ENCODE measurements around the gene COL18A1.

The COL18A1 gene

DNA sequence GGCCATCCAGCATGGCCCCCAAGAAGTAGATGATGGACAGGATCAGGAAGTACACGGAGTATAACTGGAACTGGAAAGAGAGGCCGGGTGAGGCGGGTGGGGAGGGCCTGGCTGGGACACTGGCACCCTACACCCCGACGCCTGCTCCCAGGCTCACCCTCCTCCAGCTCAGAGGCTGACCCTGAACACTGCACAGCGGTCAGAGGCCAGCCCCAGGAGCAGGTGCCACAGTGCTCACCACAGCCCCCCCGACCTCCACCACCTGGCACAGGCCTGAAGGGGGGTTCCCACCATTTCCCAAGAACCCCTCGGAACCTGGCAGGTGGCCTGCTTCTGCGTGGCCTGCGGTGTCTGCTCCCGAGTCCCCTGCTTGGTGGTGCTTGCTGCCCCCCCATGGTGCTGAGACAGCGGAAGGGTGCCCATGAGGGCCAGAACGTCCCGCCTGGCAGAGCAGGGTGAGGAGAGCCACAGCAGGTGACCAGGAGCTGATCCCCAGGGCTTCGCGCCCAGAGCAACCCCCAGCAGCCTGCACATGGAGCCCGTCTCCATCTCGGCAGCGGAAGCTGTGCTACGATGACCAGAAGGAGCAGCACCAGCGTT is 111.2 kb downstream of the COL18A1 start:
- TF ChIP-seq MYC (IDR thresholded peaks at IDR 0.05; ENCODE audit: low read depth, low read length) (no peak), POLR2A (IDR thresholded peaks at IDR 0.05; ENCODE audit: extremely low read depth, insufficient read length) (no peak)
- TF ChIP-seq, protein P1, sequence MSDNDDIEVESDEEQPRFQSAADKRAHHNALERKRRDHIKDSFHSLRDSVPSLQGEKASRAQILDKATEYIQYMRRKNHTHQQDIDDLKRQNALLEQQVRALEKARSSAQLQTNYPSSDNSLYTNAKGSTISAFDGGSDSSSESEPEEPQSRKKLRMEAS (IDR thresholded peaks at IDR 0.05; ENCODE audit: low read depth, low read length), result no peak
- TF ChIP-seq, protein P2, sequence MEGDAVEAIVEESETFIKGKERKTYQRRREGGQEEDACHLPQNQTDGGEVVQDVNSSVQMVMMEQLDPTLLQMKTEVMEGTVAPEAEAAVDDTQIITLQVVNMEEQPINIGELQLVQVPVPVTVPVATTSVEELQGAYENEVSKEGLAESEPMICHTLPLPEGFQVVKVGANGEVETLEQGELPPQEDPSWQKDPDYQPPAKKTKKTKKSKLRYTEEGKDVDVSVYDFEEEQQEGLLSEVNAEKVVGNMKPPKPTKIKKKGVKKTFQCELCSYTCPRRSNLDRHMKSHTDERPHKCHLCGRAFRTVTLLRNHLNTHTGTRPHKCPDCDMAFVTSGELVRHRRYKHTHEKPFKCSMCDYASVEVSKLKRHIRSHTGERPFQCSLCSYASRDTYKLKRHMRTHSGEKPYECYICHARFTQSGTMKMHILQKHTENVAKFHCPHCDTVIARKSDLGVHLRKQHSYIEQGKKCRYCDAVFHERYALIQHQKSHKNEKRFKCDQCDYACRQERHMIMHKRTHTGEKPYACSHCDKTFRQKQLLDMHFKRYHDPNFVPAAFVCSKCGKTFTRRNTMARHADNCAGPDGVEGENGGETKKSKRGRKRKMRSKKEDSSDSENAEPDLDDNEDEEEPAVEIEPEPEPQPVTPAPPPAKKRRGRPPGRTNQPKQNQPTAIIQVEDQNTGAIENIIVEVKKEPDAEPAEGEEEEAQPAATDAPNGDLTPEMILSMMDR (IDR thresholded peaks at IDR 0.05; ENCODE audit: low read depth, low read length), result no peak
- no peak for DNase-seq (ENCODE audit: low read depth)
- H3K4me3 ChIP-seq (ENCODE audit: low read depth, low read length), result no peak overlapping the region

DNA sequence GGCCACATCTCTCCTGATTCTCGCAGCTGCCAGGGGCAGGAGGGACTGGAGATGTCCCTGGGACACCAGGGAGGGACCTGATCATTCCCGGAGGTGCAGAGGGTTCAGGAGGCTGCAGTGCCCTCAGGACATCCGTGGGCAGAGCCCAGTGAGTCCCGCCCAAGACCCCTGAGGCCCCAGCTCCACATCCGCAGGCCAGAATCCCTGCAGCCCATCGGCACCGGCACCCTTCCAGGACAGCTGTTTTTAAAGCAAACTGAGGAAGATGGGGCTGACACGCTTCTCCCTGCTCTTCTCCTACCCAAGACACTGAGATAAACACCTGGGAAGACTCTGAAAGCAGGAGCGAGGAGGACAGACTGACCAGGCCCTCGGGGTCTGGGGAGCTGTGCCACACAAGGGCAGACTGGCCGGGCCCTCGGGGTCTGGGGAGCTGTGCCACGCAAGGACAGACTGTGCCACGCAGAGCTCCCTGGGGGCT is 111.7 kb downstream of the COL18A1 start:
- H3K4me3 ChIP-seq (ENCODE audit: low read depth, low read length), result no peak overlapping the region
- TF ChIP-seq, protein P2 (IDR thresholded peaks at IDR 0.05; ENCODE audit: low read depth, low read length), result no peak
- no peak for TF ChIP-seq MYC (IDR thresholded peaks at IDR 0.05; ENCODE audit: low read depth, low read length)
- TF ChIP-seq POLR2A (IDR thresholded peaks at IDR 0.05; ENCODE audit: extremely low read depth, insufficient read length), result no peak
- TF ChIP-seq, protein P1 (IDR thresholded peaks at IDR 0.05; ENCODE audit: low read depth, low read length), result no peak
- DNase-seq (ENCODE audit: low read depth), result no peak

DNA sequence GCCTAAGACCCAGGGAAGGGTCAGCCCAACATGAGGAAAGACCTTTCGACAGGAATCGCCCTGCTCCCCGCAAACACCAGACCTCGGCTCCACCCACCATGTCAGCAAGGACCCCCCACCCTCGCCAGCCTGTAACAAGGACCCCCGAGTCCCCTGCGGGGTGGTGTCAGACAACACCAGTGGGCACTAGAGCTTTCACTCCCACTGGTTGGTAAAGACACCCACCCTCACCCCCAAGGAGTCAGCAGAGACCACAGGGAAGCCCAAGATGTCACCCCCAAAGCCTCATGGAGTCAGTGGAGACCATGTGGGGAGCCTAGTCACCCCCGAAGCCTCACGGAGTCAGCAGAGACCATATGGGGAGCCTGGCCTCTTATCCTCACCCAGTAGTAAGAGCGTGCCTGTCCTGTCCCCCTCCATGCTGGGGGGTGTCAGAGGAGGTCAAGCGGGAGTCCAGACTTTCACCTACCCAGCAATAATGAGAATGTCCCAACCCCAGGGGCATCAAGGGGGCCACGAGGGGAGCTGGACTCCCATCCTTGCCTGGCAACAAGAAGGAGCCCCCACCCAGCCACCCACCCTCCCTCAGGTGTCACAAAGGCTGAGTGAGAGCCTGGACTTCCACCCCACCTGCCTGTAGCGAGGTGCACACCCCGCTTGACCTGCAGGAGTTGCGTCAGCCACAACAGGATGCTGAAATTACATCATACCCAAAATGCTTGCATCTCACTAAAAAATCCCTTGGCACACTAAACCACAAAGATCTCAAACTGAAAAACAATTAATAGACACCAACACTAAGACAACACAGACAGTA is 112.5 kb downstream of the COL18A1 start:
- peak; percentile 73 for DNase-seq (ENCODE audit: low read depth)
- TF ChIP-seq, protein P2 (IDR thresholded peaks at IDR 0.05; ENCODE audit: low read depth, low read length), result no peak
- TF ChIP-seq POLR2A (IDR thresholded peaks at IDR 0.05; ENCODE audit: extremely low read depth, insufficient read length) (no peak), MYC (IDR thresholded peaks at IDR 0.05; ENCODE audit: low read depth, low read length) (no peak)
- TF ChIP-seq, protein P1 (IDR thresholded peaks at IDR 0.05; ENCODE audit: low read depth, low read length), result no peak
- H3K4me3 ChIP-seq (ENCODE audit: low read depth, low read length), result no peak overlapping the region

GRCh38 chr21:45518742-45519141 is 113.8 kb downstream of the COL18A1 start:
- no peak for DNase-seq (ENCODE audit: low read depth)
- no peak for TF ChIP-seq POLR2A (IDR thresholded peaks at IDR 0.05; ENCODE audit: extremely low read depth, insufficient read length)
- TF ChIP-seq MYC (IDR thresholded peaks at IDR 0.05; ENCODE audit: low read depth, low read length), result no peak
- TF ChIP-seq, protein P2 (IDR thresholded peaks at IDR 0.05; ENCODE audit: low read depth, low read length), result no peak
- TF ChIP-seq, protein P1 (IDR thresholded peaks at IDR 0.05; ENCODE audit: low read depth, low read length), result no peak
- no peak overlapping the region for H3K4me3 ChIP-seq (ENCODE audit: low read depth, low read length)

DNA sequence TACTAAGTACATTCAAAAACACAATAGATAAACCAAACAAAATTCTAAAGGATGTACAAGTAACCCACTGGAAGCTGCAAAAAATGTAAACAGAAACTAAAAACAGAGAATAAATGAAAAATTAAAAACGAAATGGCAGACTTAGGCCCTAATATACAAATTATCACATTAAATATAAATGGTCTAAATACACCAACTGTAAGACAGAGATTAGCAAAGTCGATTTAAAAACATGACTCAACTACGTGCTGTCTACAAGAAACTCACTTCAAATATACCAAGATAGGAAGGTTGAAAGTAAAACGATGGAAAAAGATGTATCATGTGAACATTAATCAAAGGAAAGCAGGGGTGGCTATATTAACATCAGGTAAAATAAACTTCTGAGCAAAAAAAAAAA is 114.2 kb downstream of the COL18A1 start:
- no peak for DNase-seq (ENCODE audit: low read depth)
- TF ChIP-seq, protein P2 (IDR thresholded peaks at IDR 0.05; ENCODE audit: low read depth, low read length), result no peak
- no peak overlapping the region for H3K4me3 ChIP-seq (ENCODE audit: low read depth, low read length)

All from NB4 (cell line).